Naive B cell (primary cell): ENCODE data around the gene DDX51. TPM values are rescaled to one million over a fixed set of nuclear protein-coding genes. Genes with fewer than 3 reads are reported as not detected.
"Not testable (repeated sequence)": the region's sequence is repeated elsewhere in the genome, so short reads cannot be mapped to it uniquely, and the experiment has no call there.

Experiments
- ATAC-seq, 2 donors: fragments of 150-1000 bp; cut with Tn5 transposase; 2 replicates each; pipeline ENCODE4 v1.10.0; 2021; ENCODE audit warnings: low read depth in 2 of 2, mild to moderate bottlenecking in 2 of 2, moderate library complexity in 2 of 2
- DNase-seq: peaks from one replicate; pipeline ENCODE4 v3.0.0; 2022
- H3K27ac Mint-ChIP-seq, 6 donors: one replicate each; pipeline ENCODE4 v1.8.0; 2020 to 2022; ENCODE audit warnings: mild to moderate bottlenecking in 6 of 6, mixed read lengths in 6 of 6, moderate library complexity in 5 of 6, inconsistent platforms in 2 of 6
- H3K27me3 Mint-ChIP-seq, 3 donors: one replicate each; pipeline ENCODE4 v1.8.0; 2021 to 2022; ENCODE audit warnings: mixed read lengths in 3 of 3, mild to moderate bottlenecking in 1 of 3
- H3K36me3 Mint-ChIP-seq, 2 donors: one replicate each; pipeline ENCODE4 v1.8.0; 2020 to 2022; ENCODE audit warnings: mixed read lengths in 2 of 2, inconsistent platforms in 1 of 2, mild to moderate bottlenecking in 1 of 2
- H3K4me1 Mint-ChIP-seq, 3 donors: one replicate each; pipeline ENCODE4 v1.8.0; 2020 to 2022; ENCODE audit warnings: mixed read lengths in 3 of 3, inconsistent platforms in 1 of 3, mild to moderate bottlenecking in 1 of 3, moderate library complexity in 1 of 3
- H3K4me3 Mint-ChIP-seq, 8 donors: one replicate each; pipeline ENCODE4 v1.8.0; 2020 to 2022; ENCODE audit warnings: mild to moderate bottlenecking in 8 of 8, mixed read lengths in 8 of 8, moderate library complexity in 8 of 8, inconsistent platforms in 2 of 8
- H3K9me3 Mint-ChIP-seq, 7 donors: one replicate each; pipeline ENCODE4 v1.8.0; 2020 to 2022; ENCODE audit warnings: mixed read lengths in 7 of 7, mild to moderate bottlenecking in 5 of 7, inconsistent platforms in 2 of 7, moderate library complexity in 1 of 7
- polyA plus RNA-seq, 6 donors: library from polyadenylated mRNA; unstranded; fragments of 300-500 nt; fragmentation: Illumina TruSeq; gene quantifications; one replicate each; pipeline ENCODE4 v1.2.3, GENCODE V29; 2021; ENCODE audit warnings: low read depth in 6 of 6

DDX51 gene
- polyA plus RNA-seq, 6 donors from 2014 or later, result 7.1 to 14.9 (median 7.6) TPM; not detected in 1

GRCh38 chr12:132152411-132152821 is 8.3 kb upstream of the DDX51 start:
- DNase-seq, result no peak
- H3K27ac Mint-ChIP-seq, result no peak overlapping the region
- peaks cover 0 to 4% (median 4%) of the 10 kb centered on the region in 3 donors for H3K4me1 Mint-ChIP-seq
- H3K9me3 Mint-ChIP-seq, result no peaks in the 10 kb centered on the region
- H3K27me3 Mint-ChIP-seq, result no peaks in the 10 kb centered on the region
- H3K4me3 Mint-ChIP-seq, result no peak overlapping the region
- no peaks in the 10 kb centered on the region for H3K36me3 Mint-ChIP-seq
- no peak for ATAC-seq

- Mint-ChIP-seq H3K4me3 (no peak overlapping the region), H3K36me3 (no peaks in the 10 kb centered on the region), H3K9me3 (no peaks in the 10 kb centered on the region), H3K4me1 (peaks cover 0 to 4% (median 4%) of the 10 kb centered on the region in 3 donors), H3K27me3 (no peaks in the 10 kb centered on the region), H3K27ac (no peak overlapping the region)
- DNase-seq (no peak), ATAC-seq (no peak)
Measured at GRCh38 chr12:132151766-132152410, 7.8 kb upstream of the DDX51 start.

DNA sequence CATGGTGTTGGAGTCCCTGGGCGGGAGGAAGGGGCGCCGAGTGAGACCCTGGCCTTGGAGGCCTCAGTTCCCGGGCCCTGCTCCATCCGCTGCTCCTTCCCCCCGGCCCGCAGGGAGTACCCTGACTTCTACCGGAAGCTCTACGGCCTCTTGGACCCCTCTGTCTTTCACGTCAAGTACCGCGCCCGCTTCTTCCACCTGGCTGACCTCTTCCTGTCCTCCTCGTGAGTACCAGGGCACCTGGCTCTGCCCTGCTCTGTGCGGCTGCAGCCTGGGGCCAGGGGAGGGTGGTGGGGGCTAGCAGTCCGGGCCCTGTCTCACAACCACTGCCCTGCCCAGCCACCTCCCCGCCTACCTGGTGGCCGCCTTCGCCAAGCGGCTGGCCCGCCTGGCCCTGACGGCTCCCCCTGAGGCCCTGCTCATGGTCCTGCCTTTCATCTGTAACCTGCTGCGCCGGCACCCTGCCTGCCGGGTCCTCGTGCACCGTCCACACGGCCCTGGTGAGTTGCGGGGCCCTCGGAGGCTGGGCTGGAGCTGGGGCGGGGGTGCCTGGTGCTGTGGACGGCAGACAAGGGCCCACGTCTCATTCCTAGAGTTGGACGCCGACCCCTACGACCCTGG is 7.1 kb upstream of the DDX51 start:
- Mint-ChIP-seq H3K4me1 (peaks cover 3 to 9% (median 6%) of the 10 kb centered on the region in 3 donors), H3K36me3 (no peaks in the 10 kb centered on the region), H3K4me3 (no peak overlapping the region), H3K27me3 (no peaks in the 10 kb centered on the region), H3K27ac (no peak overlapping the region), H3K9me3 (no peaks in the 10 kb centered on the region)
- ATAC-seq, result no peak
- DNase-seq, result no peak

DNA sequence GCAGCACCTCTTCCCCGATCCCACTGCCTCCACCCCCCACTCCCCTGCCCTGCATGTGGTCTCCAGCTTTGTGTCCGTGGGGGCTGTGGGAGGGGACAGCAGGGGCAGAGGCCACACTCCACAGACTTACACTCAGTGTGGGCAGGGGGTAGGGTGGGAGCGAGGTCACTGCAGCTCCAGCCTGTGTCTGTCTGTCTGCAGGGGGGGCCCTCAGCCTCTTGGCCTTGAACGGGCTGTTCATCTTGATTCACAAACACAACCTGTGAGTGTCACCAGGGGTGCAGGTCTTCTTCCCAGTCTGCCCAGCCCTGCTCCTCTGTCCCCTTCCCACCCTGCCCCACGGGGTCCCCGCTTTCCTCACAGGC is 6.6 kb upstream of the DDX51 start:
- H3K27me3 Mint-ChIP-seq, result no peaks in the 10 kb centered on the region
- no peaks in the 10 kb centered on the region for H3K36me3 Mint-ChIP-seq
- peaks cover 8 to 14% (median 11%) of the 10 kb centered on the region in 3 donors for H3K4me1 Mint-ChIP-seq

GRCh38 chr12:132149526-132149925 is 5.4 kb upstream of the DDX51 start:
- not testable (repeated sequence) for H3K27ac Mint-ChIP-seq, ATAC-seq, H3K9me3 Mint-ChIP-seq, H3K36me3 Mint-ChIP-seq, H3K4me3 Mint-ChIP-seq, DNase-seq, H3K27me3 Mint-ChIP-seq
- H3K4me1 Mint-ChIP-seq, result peaks cover 18 to 26% (median 22%) of the 10 kb centered on the region in 3 donors

More for the DNA sequence above, 6.6 kb upstream of the DDX51 start:
- Mint-ChIP-seq H3K9me3 (no peaks in the 10 kb centered on the region), H3K4me3 (no peak overlapping the region), H3K27ac (no peak overlapping the region)
- no peak for DNase-seq
- ATAC-seq, result no peak

DNA sequence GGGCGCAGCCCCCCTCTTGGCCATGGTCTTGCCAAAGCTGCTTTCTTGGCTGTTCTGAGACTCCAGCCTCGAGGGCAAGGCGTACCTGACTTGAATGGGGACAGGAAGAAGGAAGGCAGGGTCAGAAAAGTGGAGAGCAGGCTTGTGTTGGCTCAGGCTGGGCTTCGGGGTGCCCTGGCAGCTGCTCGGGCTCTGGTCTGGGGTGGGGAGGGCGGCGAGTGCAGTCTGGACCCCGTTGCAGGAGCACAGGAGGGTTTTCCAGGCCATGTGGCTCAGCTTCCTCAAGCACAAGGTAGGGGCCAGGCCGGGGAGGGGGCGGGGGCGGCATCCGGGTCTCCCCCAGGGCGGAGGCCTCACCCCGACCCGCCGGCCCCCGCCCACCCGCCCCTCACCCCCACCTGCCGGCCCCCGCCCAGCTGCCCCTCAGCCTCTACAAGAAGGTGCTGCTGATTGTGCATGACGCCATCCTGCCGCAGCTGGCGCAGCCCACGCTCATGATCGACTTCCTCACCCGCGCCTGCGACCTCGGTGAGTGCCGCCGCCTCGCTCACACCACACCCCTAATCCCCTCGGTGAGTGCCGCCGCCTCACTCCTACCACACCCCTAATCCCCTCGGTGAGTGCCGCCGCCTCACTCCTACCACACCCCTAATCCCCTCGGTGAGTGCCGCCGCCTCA is 4.4 kb upstream of the DDX51 start:
- Mint-ChIP-seq H3K4me1 (peaks cover 20 to 28% (median 22%) of the 10 kb centered on the region in 3 donors), H3K27ac (peak overlapping the region in 1 of 6 donors; percentile 60), H3K9me3 (no peaks in the 10 kb centered on the region), H3K36me3 (no peaks in the 10 kb centered on the region), H3K27me3 (no peaks in the 10 kb centered on the region), H3K4me3 (no peak overlapping the region)
- DNase-seq, result no peak
- ATAC-seq, result no peak

- no peaks in the 10 kb centered on the region for H3K27me3 Mint-ChIP-seq
- H3K27ac Mint-ChIP-seq, result no peak overlapping the region
- H3K4me1 Mint-ChIP-seq, result peaks cover 26 to 28% (median 27%) of the 10 kb centered on the region in 3 donors
- DNase-seq (no peak), ATAC-seq (no peak)
- H3K36me3 Mint-ChIP-seq, result no peaks in the 10 kb centered on the region
- no peak overlapping the region for H3K4me3 Mint-ChIP-seq
- no peaks in the 10 kb centered on the region for H3K9me3 Mint-ChIP-seq
Measured at GRCh38 chr12:132147423-132148367, 3.6 kb upstream of the DDX51 start.

GRCh38 chr12:132146772-132147422 is 2.8 kb upstream of the DDX51 start:
- ATAC-seq (no peak), DNase-seq (no peak)
- Mint-ChIP-seq H3K9me3 (no peaks in the 10 kb centered on the region), H3K27ac (peak overlapping the region in 1 of 6 donors; percentile 24), H3K27me3 (no peaks in the 10 kb centered on the region), H3K36me3 (no peaks in the 10 kb centered on the region), H3K4me1 (peaks cover 26 to 28% (median 27%) of the 10 kb centered on the region in 3 donors), H3K4me3 (peak overlapping the region in 3 of 8 donors; percentile 68 to 98 (median 91))

DNA sequence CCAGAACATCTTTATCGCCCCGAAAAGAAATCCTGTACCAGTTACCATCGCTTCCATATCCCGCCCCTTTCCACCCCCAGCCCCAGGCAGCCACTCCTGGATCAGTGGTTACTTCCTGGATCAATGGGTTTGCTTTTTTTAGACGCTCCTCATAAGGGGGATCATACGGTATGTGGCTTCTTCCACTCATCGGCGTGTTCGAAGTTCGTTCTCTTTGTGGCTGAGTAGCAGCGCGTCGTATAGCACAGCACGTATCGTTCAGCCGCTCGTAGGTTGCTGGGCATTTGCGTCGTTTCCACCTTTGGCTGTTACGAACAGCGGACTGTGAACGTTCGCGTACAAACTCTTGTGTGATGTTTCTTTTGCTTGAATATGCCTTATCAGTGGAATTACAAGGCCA is 2.0 kb upstream of the DDX51 start:
- no peaks in the 10 kb centered on the region for H3K36me3 Mint-ChIP-seq
- H3K9me3 Mint-ChIP-seq, result no peaks in the 10 kb centered on the region
- DNase-seq (no peak), ATAC-seq (no peak)
- no peaks in the 10 kb centered on the region for H3K27me3 Mint-ChIP-seq
- H3K4me1 Mint-ChIP-seq, result peaks cover 26 to 28% (median 27%) of the 10 kb centered on the region in 3 donors
- H3K27ac Mint-ChIP-seq, result peak overlapping the region in 4 of 6 donors; percentile 76 to 98 (median 90)
- peak overlapping the region; percentile 18 to 98 (median 93) for H3K4me3 Mint-ChIP-seq

GRCh38 chr12:132145334-132145733 is 1.2 kb upstream of the DDX51 start:
- Mint-ChIP-seq H3K9me3 (no peaks in the 10 kb centered on the region), H3K27me3 (no peaks in the 10 kb centered on the region), H3K4me1 (peaks cover 26 to 28% (median 27%) of the 10 kb centered on the region in 3 donors), H3K36me3 (no peaks in the 10 kb centered on the region), H3K4me3 (peak overlapping the region; percentile 91 to 98 (median 93)), H3K27ac (peak overlapping the region; percentile 82 to 100 (median 89))
- ATAC-seq, result no peak
- DNase-seq, result no peak

DNA sequence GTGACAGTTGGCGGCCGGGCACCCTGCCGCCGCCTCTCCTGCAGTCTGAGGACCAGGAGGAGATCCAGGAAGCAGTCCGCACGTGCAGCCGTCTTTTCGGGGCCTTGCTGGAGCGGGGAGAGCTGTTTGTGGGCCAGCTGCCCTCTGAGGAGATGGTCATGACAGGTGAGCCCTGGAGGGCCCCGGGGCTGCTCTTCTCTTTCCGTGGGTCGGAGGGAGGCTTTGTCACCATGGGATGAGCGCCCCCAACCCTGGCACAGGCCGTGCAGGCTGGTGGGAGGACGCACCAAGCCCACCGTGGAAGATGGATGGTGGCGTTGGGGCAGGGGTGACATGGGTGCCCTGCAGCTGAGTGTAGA is 670 bp upstream of the DDX51 start:
- peak overlapping the region; percentile 84 to 100 (median 89) for H3K27ac Mint-ChIP-seq
- peaks cover 26 to 28% (median 27%) of the 10 kb centered on the region in 3 donors for H3K4me1 Mint-ChIP-seq
- no peaks in the 10 kb centered on the region for H3K9me3 Mint-ChIP-seq
- H3K36me3 Mint-ChIP-seq, result no peaks in the 10 kb centered on the region
- DNase-seq, result no peak
- H3K4me3 Mint-ChIP-seq, result peak overlapping the region; percentile 91 to 98 (median 93)
- ATAC-seq, result peak; percentile 7 to 8
- H3K27me3 Mint-ChIP-seq, result no peaks in the 10 kb centered on the region

DNA sequence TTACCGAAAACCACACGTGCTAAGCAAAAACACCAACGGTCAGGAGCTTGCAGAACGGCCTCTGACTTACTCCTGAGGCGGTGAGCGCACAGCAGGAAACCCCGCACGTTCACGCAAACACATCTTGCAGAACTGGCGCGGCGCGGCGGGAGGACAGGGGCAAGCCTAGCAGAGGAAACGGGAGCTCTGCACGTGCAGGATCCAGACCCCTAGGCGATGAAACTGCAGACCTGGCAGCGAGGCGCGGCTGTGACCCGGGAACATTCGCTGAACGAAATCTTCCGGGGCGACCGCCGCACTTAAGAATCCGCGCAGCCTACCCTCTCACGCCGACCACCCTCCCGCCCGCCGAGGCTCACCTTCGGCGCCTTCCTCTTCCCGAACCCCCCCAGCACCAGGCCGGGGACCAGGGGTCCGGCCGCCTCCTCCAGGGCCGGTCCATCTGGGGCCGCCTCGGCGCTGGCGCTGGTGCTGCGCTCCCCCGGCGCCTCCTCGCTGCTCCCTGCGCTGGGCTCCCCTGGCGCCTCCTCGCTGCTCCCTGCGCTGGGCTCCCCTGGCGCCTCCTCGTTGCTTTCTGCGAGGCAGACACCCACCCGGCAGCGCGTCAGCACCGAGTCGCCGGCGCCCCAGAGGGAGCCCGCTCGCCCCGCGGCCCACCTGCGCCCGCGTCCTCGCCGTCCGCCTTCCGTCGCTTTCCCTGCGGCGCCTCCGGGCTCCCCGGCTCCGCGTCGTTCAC is 615 bp downstream of the DDX51 start:
- Mint-ChIP-seq H3K9me3 (no peaks in the 10 kb centered on the region), H3K4me1 (peaks cover 26 to 28% (median 27%) of the 10 kb centered on the region in 3 donors), H3K4me3 (peak overlapping the region; percentile 69 to 93 (median 87)), H3K36me3 (no peaks in the 10 kb centered on the region), H3K27me3 (no peaks in the 10 kb centered on the region), H3K27ac (peak overlapping the region in 5 of 6 donors; percentile 42 to 98 (median 64))
- ATAC-seq (peak; percentile 31 to 33), DNase-seq (no peak)
